ENCODE results near the gene UGT8. TPM values are rescaled to one million over a fixed set of nuclear protein-coding genes. Genes with fewer than 3 reads are reported as not detected.

UGT8 gene
- total and polyA plus RNA-seq, 7 experiments from 2014 or later: 0.13 TPM; not detected in 6

GRCh38 chr4:114694770-114695169 is 96.2 kb downstream of the UGT8 start:
- Histone ChIP-seq H3K9me3 (ENCODE audit: control insufficient read depth in 2 of 3, low read length in 3 of 3) (no peaks in the 10 kb centered on the region), H3K4me3 (ENCODE audit: low read length) (no peak overlapping the region), H3K27me3 (ENCODE audit: control insufficient read depth in 2 of 2, insufficient read depth in 2 of 2, low read length in 2 of 2) (no peaks in the 10 kb centered on the region), H3K36me3 (ENCODE audit: control insufficient read depth in 2 of 3, insufficient read depth in 3 of 3, low read length in 3 of 3) (no peaks in the 10 kb centered on the region), H3K27ac (ENCODE audit: low read depth, low read length) (no peak overlapping the region), H3K4me1 (ENCODE audit: control insufficient read depth in 2 of 2, insufficient read depth in 2 of 2, low read length in 2 of 2) (no peaks in the 10 kb centered on the region)
- DNase-seq (peak in 5 of 9 donors; percentile 1 to 17 (median 9)), ATAC-seq (no peak)
- ChIA-PET CTCF (interaction anchor here (0.9 to 1.0 kb wide), 3 partner anchors 8 to 1299 kb away, joined by 3 to 4 read pairs (median 3); no protein-coding TSS in a partner anchor), POLR2A (no interaction called here)
- Mint-ChIP-seq H3K9me3 (no peaks in the 10 kb centered on the region), H3K4me1 (peaks cover 0 to 6% (median 0%) of the 10 kb centered on the region in 7 donors), H3K36me3 (no peaks in the 10 kb centered on the region), H3K27ac (no peak overlapping the region), H3K27me3 (peaks cover 0 to 16% (median 7%) of the 10 kb centered on the region in 5 donors), H3K4me3 (no peak overlapping the region)
- intact Hi-C loops (cut with micrococcal nuclease): loop anchor here (1.0 to 10.0 kb wide), 7 partner anchors 308 to 1928 kb away; partner anchors contain the start of gene CAMK2D (in 1 of the 2)

GRCh38 chr4:114698231-114698630 is 99.6 kb downstream of the UGT8 start:
- no peak overlapping the region for H3K4me3 Mint-ChIP-seq
- Histone ChIP-seq H3K27me3 (ENCODE audit: control insufficient read depth in 2 of 2, insufficient read depth in 2 of 2, low read length in 2 of 2) (no peaks in the 10 kb centered on the region), H3K4me1 (ENCODE audit: control insufficient read depth in 2 of 2, insufficient read depth in 2 of 2, low read length in 2 of 2) (no peaks in the 10 kb centered on the region), H3K9me3 (ENCODE audit: control insufficient read depth in 2 of 3, low read length in 3 of 3) (no peaks in the 10 kb centered on the region), H3K4me3 (ENCODE audit: low read length) (no peak overlapping the region), H3K36me3 (ENCODE audit: control insufficient read depth in 2 of 3, insufficient read depth in 3 of 3, low read length in 3 of 3) (no peaks in the 10 kb centered on the region), H3K27ac (ENCODE audit: low read depth, low read length) (no peak overlapping the region)
- ATAC-seq (no peak), DNase-seq (no peak)
- intact Hi-C loops (cut with micrococcal nuclease): loop anchor here in 1 of 2 donors (10.0 kb wide), 1 partner anchor 933 kb away; the partner anchor contains the start of gene CAMK2D
- H3K27me3 Mint-ChIP-seq: peaks cover 0 to 8% (median 5%) of the 10 kb centered on the region in 5 donors
- POLR2A ChIA-PET: no interaction called here
- H3K9me3 Mint-ChIP-seq: no peaks in the 10 kb centered on the region
- H3K4me1 Mint-ChIP-seq: no peaks in the 10 kb centered on the region
- CTCF ChIA-PET: no interaction called here
- no peaks in the 10 kb centered on the region for H3K36me3 Mint-ChIP-seq
- no peak overlapping the region for H3K27ac Mint-ChIP-seq

GRCh38 chr4:114701491-114701890 is 102.9 kb downstream of the UGT8 start:
- DNase-seq: no peak
- Mint-ChIP-seq H3K36me3 (no peaks in the 10 kb centered on the region), H3K27me3 (peaks cover 0 to 9% (median 5%) of the 10 kb centered on the region in 5 donors), H3K9me3 (no peaks in the 10 kb centered on the region), H3K27ac (no peak overlapping the region), H3K4me1 (no peaks in the 10 kb centered on the region), H3K4me3 (no peak overlapping the region)
- H3K4me3 ChIP-seq (ENCODE audit: low read length): no peak overlapping the region
- no peaks in the 10 kb centered on the region for H3K9me3 ChIP-seq (ENCODE audit: control insufficient read depth in 2 of 3, low read length in 3 of 3)
- ChIA-PET CTCF (no interaction called here), POLR2A (no interaction called here)
- ATAC-seq: no peak
- H3K27ac ChIP-seq (ENCODE audit: low read depth, low read length): no peak overlapping the region
- intact Hi-C loops (cut with micrococcal nuclease): no loop called here
- no peaks in the 10 kb centered on the region for H3K4me1 ChIP-seq (ENCODE audit: control insufficient read depth in 2 of 2, insufficient read depth in 2 of 2, low read length in 2 of 2)
- no peaks in the 10 kb centered on the region for H3K36me3 ChIP-seq (ENCODE audit: control insufficient read depth in 2 of 3, insufficient read depth in 3 of 3, low read length in 3 of 3)
- H3K27me3 ChIP-seq (ENCODE audit: control insufficient read depth in 2 of 2, insufficient read depth in 2 of 2, low read length in 2 of 2): no peaks in the 10 kb centered on the region

GRCh38 chr4:114717432-114717831 is 118.8 kb downstream of the UGT8 start:
- intact Hi-C loops (cut with micrococcal nuclease): no loop called here
- Mint-ChIP-seq H3K27ac (no peak overlapping the region), H3K4me3 (no peak overlapping the region), H3K36me3 (no peaks in the 10 kb centered on the region), H3K4me1 (no peaks in the 10 kb centered on the region), H3K27me3 (peaks cover 2 to 22% (median 17%) of the 10 kb centered on the region in 5 donors), H3K9me3 (peaks cover 0 to 6% (median 0%) of the 10 kb centered on the region in 11 donors)
- H3K27me3 ChIP-seq (ENCODE audit: control insufficient read depth in 2 of 2, insufficient read depth in 2 of 2, low read length in 2 of 2): no peaks in the 10 kb centered on the region
- no peaks in the 10 kb centered on the region for H3K9me3 ChIP-seq (ENCODE audit: control insufficient read depth in 2 of 3, low read length in 3 of 3)
- H3K27ac ChIP-seq (ENCODE audit: low read depth, low read length): no peak overlapping the region
- DNase-seq (no peak), ATAC-seq (no peak)
- ChIA-PET CTCF (no interaction called here), POLR2A (no interaction called here)
- no peak overlapping the region for H3K4me3 ChIP-seq (ENCODE audit: low read length)
- H3K36me3 ChIP-seq (ENCODE audit: control insufficient read depth in 2 of 3, insufficient read depth in 3 of 3, low read length in 3 of 3): no peaks in the 10 kb centered on the region
- no peaks in the 10 kb centered on the region for H3K4me1 ChIP-seq (ENCODE audit: control insufficient read depth in 2 of 2, insufficient read depth in 2 of 2, low read length in 2 of 2)

GRCh38 chr4:114725066-114725465 is 126.5 kb downstream of the UGT8 start:
- ChIA-PET CTCF (no interaction called here), POLR2A (no interaction called here)
- H3K36me3 Mint-ChIP-seq: no peaks in the 10 kb centered on the region
- no peak overlapping the region for H3K4me3 Mint-ChIP-seq
- Histone ChIP-seq H3K4me3 (ENCODE audit: low read length) (no peak overlapping the region), H3K27me3 (ENCODE audit: control insufficient read depth in 2 of 2, insufficient read depth in 2 of 2, low read length in 2 of 2) (no peaks in the 10 kb centered on the region), H3K4me1 (ENCODE audit: control insufficient read depth in 2 of 2, insufficient read depth in 2 of 2, low read length in 2 of 2) (no peaks in the 10 kb centered on the region), H3K27ac (ENCODE audit: low read depth, low read length) (no peak overlapping the region), H3K9me3 (ENCODE audit: control insufficient read depth in 2 of 3, low read length in 3 of 3) (no peaks in the 10 kb centered on the region), H3K36me3 (ENCODE audit: control insufficient read depth in 2 of 3, insufficient read depth in 3 of 3, low read length in 3 of 3) (no peaks in the 10 kb centered on the region)
- no peaks in the 10 kb centered on the region for H3K4me1 Mint-ChIP-seq
- peaks cover 0 to 15% (median 7%) of the 10 kb centered on the region in 5 donors for H3K27me3 Mint-ChIP-seq
- intact Hi-C loops (cut with micrococcal nuclease): no loop called here
- H3K27ac Mint-ChIP-seq: no peak overlapping the region
- ATAC-seq: no peak
- DNase-seq: no peak
- peaks cover 0 to 2% (median 0%) of the 10 kb centered on the region in 11 donors for H3K9me3 Mint-ChIP-seq

- H3K4me1 Mint-ChIP-seq: no peaks in the 10 kb centered on the region
These were observed 128.9 kb downstream of the UGT8 start for GRCh38 chr4:114727461-114727860.

More at GRCh38 chr4:114727461-114727860, 128.9 kb downstream of the UGT8 start:
- peaks cover 0 to 14% (median 2%) of the 10 kb centered on the region in 5 donors for H3K27me3 Mint-ChIP-seq
- Histone ChIP-seq H3K27ac (ENCODE audit: low read depth, low read length) (no peak overlapping the region), H3K4me3 (ENCODE audit: low read length) (no peak overlapping the region), H3K36me3 (ENCODE audit: control insufficient read depth in 2 of 3, insufficient read depth in 3 of 3, low read length in 3 of 3) (no peaks in the 10 kb centered on the region), H3K9me3 (ENCODE audit: control insufficient read depth in 2 of 3, low read length in 3 of 3) (no peaks in the 10 kb centered on the region), H3K27me3 (ENCODE audit: control insufficient read depth in 2 of 2, insufficient read depth in 2 of 2, low read length in 2 of 2) (no peaks in the 10 kb centered on the region), H3K4me1 (ENCODE audit: control insufficient read depth in 2 of 2, insufficient read depth in 2 of 2, low read length in 2 of 2) (no peaks in the 10 kb centered on the region)
- POLR2A ChIA-PET: no interaction called here
- DNase-seq (no peak), ATAC-seq (no peak)
- CTCF ChIA-PET: no interaction called here
- intact Hi-C loops (cut with micrococcal nuclease): no loop called here
- no peaks in the 10 kb centered on the region for H3K36me3 Mint-ChIP-seq
- H3K4me3 Mint-ChIP-seq: no peak overlapping the region
- no peak overlapping the region for H3K27ac Mint-ChIP-seq
- peaks cover 0 to 2% (median 0%) of the 10 kb centered on the region in 11 donors for H3K9me3 Mint-ChIP-seq

Data from naive thymus-derived CD4-positive, alpha-beta T cell (primary cell).